Activated CD8-positive, alpha-beta memory T cell treated with anti-CD3 and anti-CD28 coated beads, Interleukin-2, amount 10 ng/mL, durations not matched to agents 7 days and 5 days (primary cell): ENCODE results near the gene IFT20. TPM values are rescaled to one million over a fixed set of nuclear protein-coding genes. Genes with fewer than 3 reads are reported as not detected.

Experiments used
- ATAC-seq: fragments of 150-1000 bp; cut with Tn5 transposase; one replicate; pipeline ENCODE4 v1.10.0; 2021; ENCODE audit warnings: moderate library complexity
- CTCF ChIA-PET: fragments of 350-600 bp; sonication (Branson Sonifier 250); formaldehyde crosslinking; loops from one replicate; lab custom pipeline; 2021; ENCODE audit warnings: antibody characterized with exemption; lab: Charles Lee
- DNase-seq: peaks from one replicate; pipeline ENCODE4 v3.0.0-alpha.2; 2020
- H3K27ac Mint-ChIP-seq: one replicate; pipeline ENCODE4 v1.8.0; 2021; ENCODE audit warnings: mild to moderate bottlenecking, mixed read lengths
- H3K27me3 Mint-ChIP-seq: one replicate; pipeline ENCODE4 v1.8.0; 2021; ENCODE audit warnings: mixed read lengths
- H3K36me3 Mint-ChIP-seq: one replicate; pipeline ENCODE4 v1.8.0; 2021; ENCODE audit warnings: mild to moderate bottlenecking, mixed read lengths
- H3K4me1 Mint-ChIP-seq: one replicate; pipeline ENCODE4 v1.8.0; 2021; ENCODE audit warnings: mixed read lengths
- H3K4me3 Mint-ChIP-seq: one replicate; pipeline ENCODE4 v1.8.0; 2021; ENCODE audit warnings: mild to moderate bottlenecking, moderate library complexity, mixed read lengths
- H3K9me3 Mint-ChIP-seq: one replicate; pipeline ENCODE4 v1.8.0; 2022; ENCODE audit warnings: low read depth, mixed read lengths
- total RNA-seq, 2 experiments: library from RNA; stranded (reverse); gene quantifications; one replicate each; pipeline ENCODE4 v1.2.3, GENCODE V29; 2021

IFT20 gene
- total RNA-seq, 2 experiments from 2014 or later: 20.2 to 22.8 TPM

- Mint-ChIP-seq H3K27ac (peak within 1 kb of the TSS; percentile 92), H3K4me3 (peak within 1 kb of the TSS; percentile 93), H3K9me3 (no peaks in the 10 kb centered on the region), H3K36me3 (peaks cover 35% of the 10 kb centered on the region), H3K27me3 (no peaks in the 10 kb centered on the region), H3K4me1 (peaks cover 35% of the 10 kb centered on the region)
- CTCF ChIA-PET: interaction anchor here (0.6 to 2.6 kb wide), 13 partner anchors 9 to 464 kb away, joined by 3 to 17 read pairs (median 4); partner anchors contain the start of genes IFT20, LYRM9, TMEM97 and TNFAIP1
- ATAC-seq (peak; percentile 99), DNase-seq (peak; percentile 97)
Measured at GRCh38 chr17:28357061-28357900, 22.0 kb upstream of the IFT20 start, which contains the start of gene POLDIP2. Gene POLDIP2, minus strand, starts transcription at chr17:28357527. Its CDS starts 79 bp downstream, at chr17:28357448.

DNA sequence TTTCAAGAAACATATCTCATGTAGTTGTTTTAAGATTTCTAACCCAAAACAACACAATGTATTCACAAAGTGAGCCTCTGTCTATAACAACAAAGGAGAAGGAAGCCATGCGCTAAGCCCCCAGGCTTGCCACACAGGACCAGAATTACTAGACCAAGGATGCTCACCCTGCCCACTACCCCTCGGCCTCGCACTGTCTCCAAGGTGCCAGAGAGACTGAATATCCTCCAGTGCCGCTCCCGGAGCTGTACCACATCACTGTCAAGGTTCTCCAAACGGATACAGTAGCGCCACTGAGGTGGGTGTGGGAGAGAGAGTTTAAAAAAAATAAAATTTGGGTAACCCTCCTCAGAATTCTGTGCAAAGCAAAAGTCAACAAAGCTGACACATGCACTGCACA, 15.0 kb upstream of the IFT20 start:
- peaks cover 4% of the 10 kb centered on the region for H3K4me1 Mint-ChIP-seq
- H3K4me3 Mint-ChIP-seq: no peak overlapping the region
- H3K36me3 Mint-ChIP-seq: peaks cover 55% of the 10 kb centered on the region
- CTCF ChIA-PET: interaction anchor here (0.6 kb wide), 1 partner anchor 216 kb away, joined by 3 read pairs; no protein-coding TSS in a partner anchor
- H3K9me3 Mint-ChIP-seq: no peaks in the 10 kb centered on the region
- no peaks in the 10 kb centered on the region for H3K27me3 Mint-ChIP-seq
- H3K27ac Mint-ChIP-seq: no peak overlapping the region
- DNase-seq (no peak), ATAC-seq (no peak)

DNA sequence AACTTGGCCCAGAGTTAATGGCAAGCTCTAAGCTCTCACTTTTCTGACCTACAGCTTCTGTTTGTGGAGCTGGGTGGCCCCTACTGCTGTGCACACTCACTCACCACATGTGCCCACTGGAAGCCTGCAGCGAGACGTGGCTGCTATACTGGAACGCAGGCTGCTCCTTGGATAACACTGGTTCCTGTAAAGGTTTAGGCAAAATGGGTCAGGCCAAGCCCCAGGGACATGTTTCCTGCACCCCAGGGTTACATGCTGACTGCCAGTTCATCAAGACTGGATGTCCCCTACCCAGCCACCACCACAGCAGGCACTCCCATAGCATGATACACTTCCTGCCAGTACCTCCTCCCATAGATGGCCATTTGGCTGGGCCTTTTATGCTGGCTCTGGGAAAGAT, 13.7 kb upstream of the IFT20 start:
- CTCF ChIA-PET: interaction anchor here (1.3 kb wide), 1 partner anchor 9 kb away, joined by 3 read pairs; the partner anchor contains the start of gene POLDIP2
- ATAC-seq: no peak
- H3K27ac Mint-ChIP-seq: no peak overlapping the region
- no peak for DNase-seq
- H3K4me1 Mint-ChIP-seq: no peaks in the 10 kb centered on the region
- H3K27me3 Mint-ChIP-seq: no peaks in the 10 kb centered on the region
- H3K9me3 Mint-ChIP-seq: no peaks in the 10 kb centered on the region
- no peak overlapping the region for H3K4me3 Mint-ChIP-seq
- peaks cover 47% of the 10 kb centered on the region for H3K36me3 Mint-ChIP-seq

DNA sequence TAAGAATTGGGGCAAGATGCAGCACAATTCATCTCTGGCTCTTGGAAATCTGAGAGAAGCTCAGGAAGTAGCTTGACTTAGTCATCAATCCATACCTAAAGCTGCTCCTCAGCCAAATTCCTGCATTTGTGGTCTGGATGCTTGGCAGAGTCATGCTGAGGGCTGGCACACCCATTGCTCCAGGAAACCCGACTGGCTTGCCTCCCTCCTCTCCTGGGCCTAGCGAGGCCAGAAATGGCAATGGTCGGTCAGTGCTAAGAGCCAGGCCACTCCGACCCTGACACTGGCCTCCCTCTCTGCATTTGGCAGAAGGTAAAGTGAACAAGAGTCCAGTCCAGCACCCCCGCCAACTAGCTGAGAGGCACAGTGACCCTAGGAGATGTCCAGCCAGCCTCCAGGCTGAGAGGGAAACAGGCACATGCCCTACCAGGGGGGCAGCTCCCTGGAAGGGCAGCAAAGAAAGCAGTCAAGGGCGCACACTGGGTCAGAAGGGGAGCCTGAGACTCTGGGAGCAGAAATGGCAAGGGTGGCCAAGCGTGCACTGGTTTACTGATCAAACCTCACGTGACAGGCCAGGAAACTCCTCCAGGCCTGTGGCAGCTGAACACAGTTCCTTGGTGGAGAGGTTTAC, 12.1 kb upstream of the IFT20 start:
- H3K9me3 Mint-ChIP-seq: no peaks in the 10 kb centered on the region
- no peak overlapping the region for H3K27ac Mint-ChIP-seq
- H3K4me3 Mint-ChIP-seq: no peak overlapping the region
- DNase-seq (no peak), ATAC-seq (no peak)
- H3K4me1 Mint-ChIP-seq: no peaks in the 10 kb centered on the region
- CTCF ChIA-PET: interaction anchor here (1.4 to 1.7 kb wide), 2 partner anchors 10 to 12 kb away, joined by 3 to 5 read pairs; partner anchors contain the start of genes IFT20, POLDIP2 and TNFAIP1
- H3K36me3 Mint-ChIP-seq: peaks cover 38% of the 10 kb centered on the region
- H3K27me3 Mint-ChIP-seq: no peaks in the 10 kb centered on the region

DNA sequence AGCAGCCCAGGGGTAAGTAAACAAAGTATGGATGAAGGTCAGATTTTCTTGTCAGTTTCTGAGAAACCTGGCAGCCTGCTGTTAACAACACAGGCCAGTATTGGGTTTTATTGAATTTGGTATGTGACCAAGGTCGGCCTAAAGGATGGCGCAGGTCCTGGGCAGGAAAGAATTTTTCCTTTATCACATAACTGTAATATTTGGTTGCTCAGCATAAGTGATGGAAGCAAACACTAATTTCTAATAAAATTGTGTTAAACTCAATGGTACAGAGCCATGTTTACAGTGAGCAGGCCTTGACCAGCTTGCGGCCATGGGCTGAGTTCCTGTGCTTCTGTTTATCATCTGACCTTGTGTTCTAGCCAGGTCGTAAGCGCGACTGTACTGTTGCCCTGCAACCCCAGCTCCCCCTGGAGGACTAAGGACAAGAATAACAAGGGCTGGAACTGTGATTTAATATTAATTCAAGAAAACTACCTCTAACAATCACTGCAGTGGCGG, 11.5 kb upstream of the IFT20 start:
- Mint-ChIP-seq H3K27me3 (no peaks in the 10 kb centered on the region), H3K4me3 (no peak overlapping the region), H3K9me3 (no peaks in the 10 kb centered on the region), H3K36me3 (peaks cover 37% of the 10 kb centered on the region), H3K27ac (no peak overlapping the region), H3K4me1 (no peaks in the 10 kb centered on the region)
- ATAC-seq (no peak), DNase-seq (no peak)
- CTCF ChIA-PET: interaction anchor here (1.4 to 1.7 kb wide), 2 partner anchors 10 to 11 kb away, joined by 3 to 5 read pairs; partner anchors contain the start of genes IFT20, POLDIP2 and TNFAIP1

DNA sequence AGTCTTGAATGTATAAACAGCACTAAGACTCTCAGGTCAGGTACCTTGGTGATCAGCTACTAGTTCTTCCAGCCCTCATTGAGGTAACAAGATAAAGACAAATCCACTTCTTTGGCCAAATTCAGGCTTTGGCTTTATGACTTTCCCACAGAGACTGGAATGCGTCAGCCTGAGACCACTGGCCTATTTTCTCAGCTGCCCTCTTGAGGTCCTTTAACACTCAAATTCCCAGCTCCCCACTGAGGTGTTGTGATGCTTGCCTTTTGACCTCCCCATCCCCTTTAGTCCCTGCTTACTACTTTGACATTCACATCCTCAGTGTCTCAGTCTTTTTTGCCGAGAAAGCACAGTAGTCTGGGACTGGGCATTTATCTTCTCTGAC, 10.9 kb upstream of the IFT20 start:
- H3K27me3 Mint-ChIP-seq: no peaks in the 10 kb centered on the region
- no peak overlapping the region for H3K27ac Mint-ChIP-seq
- no peaks in the 10 kb centered on the region for H3K4me1 Mint-ChIP-seq
- no peak overlapping the region for H3K4me3 Mint-ChIP-seq
- peaks cover 34% of the 10 kb centered on the region for H3K36me3 Mint-ChIP-seq
- H3K9me3 Mint-ChIP-seq: no peaks in the 10 kb centered on the region
- CTCF ChIA-PET: interaction anchor here (1.4 to 1.7 kb wide), 2 partner anchors 11 kb away, joined by 3 to 5 read pairs; partner anchors contain the start of genes IFT20, POLDIP2 and TNFAIP1
- ATAC-seq (no peak), DNase-seq (no peak)

- DNase-seq: no peak
- Mint-ChIP-seq H3K27me3 (no peaks in the 10 kb centered on the region), H3K4me1 (no peaks in the 10 kb centered on the region), H3K9me3 (no peaks in the 10 kb centered on the region), H3K27ac (no peak overlapping the region), H3K36me3 (peaks cover 34% of the 10 kb centered on the region), H3K4me3 (no peak overlapping the region)
- no peak for ATAC-seq
- CTCF ChIA-PET: interaction anchor here (1.1 to 1.7 kb wide), 3 partner anchors 10 to 12 kb away, joined by 3 to 5 read pairs (median 3); partner anchors contain the start of genes IFT20, POLDIP2 and TNFAIP1
Measured at GRCh38 chr17:28345419-28346198, 10.3 kb upstream of the IFT20 start.

DNA sequence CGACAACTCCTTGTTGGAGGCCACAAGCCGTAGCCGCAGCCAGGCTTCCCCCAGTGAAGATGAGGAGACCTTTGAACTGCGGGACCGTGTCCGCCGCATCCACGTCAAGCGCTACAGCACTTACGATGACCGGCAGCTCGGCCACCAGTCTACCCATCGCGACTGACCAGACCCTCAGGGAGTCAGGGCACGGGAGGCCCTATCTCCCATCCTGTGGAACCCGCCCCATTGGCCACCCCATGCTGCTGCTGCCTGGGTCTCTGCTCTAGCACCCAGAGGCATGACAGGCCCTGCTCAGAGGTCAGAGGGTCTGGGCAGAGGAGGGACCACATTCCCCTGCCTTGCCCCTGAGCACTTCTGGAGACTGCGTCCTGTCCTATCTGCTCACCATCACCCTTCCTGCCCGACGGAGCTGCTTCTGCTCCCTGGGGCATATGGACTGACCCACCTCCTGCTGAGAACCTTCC, 9.2 kb upstream of the IFT20 start:
- ATAC-seq: no peak
- no peak for DNase-seq
- H3K27ac Mint-ChIP-seq: no peak overlapping the region
- peaks cover 30% of the 10 kb centered on the region for H3K36me3 Mint-ChIP-seq
- H3K9me3 Mint-ChIP-seq: no peaks in the 10 kb centered on the region
- no peak overlapping the region for H3K4me3 Mint-ChIP-seq
- no peaks in the 10 kb centered on the region for H3K4me1 Mint-ChIP-seq
- H3K27me3 Mint-ChIP-seq: no peaks in the 10 kb centered on the region
- CTCF ChIA-PET: no interaction called here

DNA sequence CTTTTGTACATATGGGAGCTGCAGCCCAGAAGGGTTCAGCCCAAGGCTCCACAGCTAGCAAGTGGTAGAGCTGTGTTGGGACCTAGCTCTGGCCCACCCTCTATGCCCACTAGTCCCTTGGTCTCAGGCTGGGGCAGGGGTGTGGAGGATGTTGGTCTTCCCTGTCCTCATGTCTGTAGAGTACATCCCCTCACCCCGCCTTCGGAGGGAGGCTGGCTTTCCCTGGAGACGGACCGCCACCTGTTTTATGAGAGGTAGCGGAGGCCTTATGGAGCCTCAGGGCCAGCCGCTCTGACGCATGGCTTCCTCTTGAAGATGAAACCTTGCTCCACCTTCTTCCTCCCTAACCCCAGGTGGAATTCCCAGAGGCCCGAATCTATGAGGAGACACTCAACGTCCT, 8.7 kb upstream of the IFT20 start:
- Mint-ChIP-seq H3K9me3 (no peaks in the 10 kb centered on the region), H3K36me3 (peaks cover 29% of the 10 kb centered on the region), H3K4me3 (no peak overlapping the region), H3K4me1 (no peaks in the 10 kb centered on the region), H3K27me3 (no peaks in the 10 kb centered on the region), H3K27ac (no peak overlapping the region)
- DNase-seq (no peak), ATAC-seq (no peak)
- CTCF ChIA-PET: no interaction called here

- Mint-ChIP-seq H3K4me1 (peaks cover under 1% of the 10 kb centered on the region), H3K36me3 (peaks cover 24% of the 10 kb centered on the region), H3K9me3 (no peaks in the 10 kb centered on the region), H3K27me3 (no peaks in the 10 kb centered on the region), H3K4me3 (no peak overlapping the region), H3K27ac (no peak overlapping the region)
- CTCF ChIA-PET: no interaction called here
- no peak for ATAC-seq
- DNase-seq: no peak
Measured at GRCh38 chr17:28343491-28343932, 8.2 kb upstream of the IFT20 start.

GRCh38 chr17:28342313-28342712, 7.0 kb upstream of the IFT20 start:
- DNase-seq (no peak), ATAC-seq (no peak)
- peaks cover 20% of the 10 kb centered on the region for H3K36me3 Mint-ChIP-seq
- H3K27ac Mint-ChIP-seq: no peak overlapping the region
- CTCF ChIA-PET: no interaction called here
- no peaks in the 10 kb centered on the region for H3K9me3 Mint-ChIP-seq
- H3K4me3 Mint-ChIP-seq: no peak overlapping the region
- peaks cover 9% of the 10 kb centered on the region for H3K4me1 Mint-ChIP-seq
- no peaks in the 10 kb centered on the region for H3K27me3 Mint-ChIP-seq

- no peak overlapping the region for H3K4me3 Mint-ChIP-seq
- ATAC-seq (no peak), DNase-seq (no peak)
- peaks cover 17% of the 10 kb centered on the region for H3K4me1 Mint-ChIP-seq
- peaks cover 16% of the 10 kb centered on the region for H3K36me3 Mint-ChIP-seq
- no peak overlapping the region for H3K27ac Mint-ChIP-seq
- no peaks in the 10 kb centered on the region for H3K9me3 Mint-ChIP-seq
- CTCF ChIA-PET: no interaction called here
- H3K27me3 Mint-ChIP-seq: no peaks in the 10 kb centered on the region
Measured at GRCh38 chr17:28341516-28341915, 6.2 kb upstream of the IFT20 start.
